Stomach (tissue), 4 donors: ENCODE data around the gene SLC39A13.

Experiments used
- CTCF ChIP-seq, 7 experiments: fragments of 450-650 bp in 4 of 7; fragments of 200-600 bp in 3 of 7; sonication (generic) in 3 of 7; IDR thresholded peaks; one replicate each; pipeline ENCODE4 v1.5.1; 2016 to 2019; ENCODE audit warnings: antibody characterized with exemption in 7 of 7, control low read depth in 2 of 7, mild to moderate bottlenecking in 1 of 7
- POLR2A ChIP-seq, 4 donors: fragments of 450-650 bp; IDR thresholded peaks; one replicate each; pipeline ENCODE4 v1.6.1; 2016; ENCODE audit warnings: antibody characterized with exemption in 4 of 4, control low read depth in 2 of 4, mild to moderate bottlenecking in 1 of 4, moderate library complexity in 1 of 4
- POLR2AphosphoS5 ChIP-seq, 3 donors: sonication (generic); formaldehyde crosslinking; IDR thresholded peaks; one replicate each; pipeline ENCODE4 v1.6.1; 2016; ENCODE audit warnings: antibody characterized with exemption in 3 of 3

- TF ChIP-seq POLR2A (IDR thresholded peaks at IDR 0.05) (no peak), CTCF (IDR thresholded peaks at IDR 0.05) (no peak), POLR2AphosphoS5 (IDR thresholded peaks at IDR 0.05) (no peak)
These were observed 32.3 kb upstream of the SLC39A13 start for GRCh38 chr11:47376107-47376524.
